ENCODE results near the gene QPCT.

The QPCT gene

DNA sequence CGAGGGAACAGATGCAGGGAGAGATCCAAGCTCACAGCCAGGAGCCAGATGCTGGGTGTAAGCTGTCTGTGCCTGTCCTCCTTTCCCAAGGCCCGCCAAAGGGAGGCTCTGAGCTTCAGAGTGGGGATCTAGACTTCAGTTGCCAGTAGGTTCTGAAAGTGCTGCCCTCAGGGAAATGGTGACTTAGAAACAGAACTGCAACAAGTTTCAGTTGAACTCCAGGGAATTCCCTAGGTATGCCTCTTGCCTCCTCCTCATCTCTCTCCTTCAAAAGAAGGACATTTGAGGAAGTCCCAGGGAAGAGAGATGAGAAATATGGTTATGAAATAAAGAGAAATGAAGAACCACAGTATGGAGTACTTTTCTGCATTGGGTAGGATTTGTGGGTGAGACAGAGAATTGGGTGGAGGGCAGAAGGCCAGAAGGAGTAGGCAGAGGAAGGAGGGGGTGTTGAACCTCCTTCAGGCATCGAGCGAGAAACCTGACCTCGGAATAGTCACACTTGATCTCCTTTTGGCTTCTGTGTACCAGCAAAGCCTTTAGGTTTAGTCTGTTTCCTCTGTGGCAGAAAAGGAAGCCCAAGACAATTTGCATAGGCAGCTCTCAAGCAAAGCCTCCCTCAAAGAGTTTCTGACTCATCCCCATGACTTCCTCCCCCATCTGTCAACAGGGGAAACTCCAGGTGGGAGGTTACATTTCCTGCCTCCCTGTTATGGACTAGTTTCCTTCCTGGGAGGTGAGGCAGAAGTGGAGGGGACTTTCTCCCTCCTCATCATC, 45.7 kb downstream of the QPCT start:
- TF ChIP-seq, protein P1, sequence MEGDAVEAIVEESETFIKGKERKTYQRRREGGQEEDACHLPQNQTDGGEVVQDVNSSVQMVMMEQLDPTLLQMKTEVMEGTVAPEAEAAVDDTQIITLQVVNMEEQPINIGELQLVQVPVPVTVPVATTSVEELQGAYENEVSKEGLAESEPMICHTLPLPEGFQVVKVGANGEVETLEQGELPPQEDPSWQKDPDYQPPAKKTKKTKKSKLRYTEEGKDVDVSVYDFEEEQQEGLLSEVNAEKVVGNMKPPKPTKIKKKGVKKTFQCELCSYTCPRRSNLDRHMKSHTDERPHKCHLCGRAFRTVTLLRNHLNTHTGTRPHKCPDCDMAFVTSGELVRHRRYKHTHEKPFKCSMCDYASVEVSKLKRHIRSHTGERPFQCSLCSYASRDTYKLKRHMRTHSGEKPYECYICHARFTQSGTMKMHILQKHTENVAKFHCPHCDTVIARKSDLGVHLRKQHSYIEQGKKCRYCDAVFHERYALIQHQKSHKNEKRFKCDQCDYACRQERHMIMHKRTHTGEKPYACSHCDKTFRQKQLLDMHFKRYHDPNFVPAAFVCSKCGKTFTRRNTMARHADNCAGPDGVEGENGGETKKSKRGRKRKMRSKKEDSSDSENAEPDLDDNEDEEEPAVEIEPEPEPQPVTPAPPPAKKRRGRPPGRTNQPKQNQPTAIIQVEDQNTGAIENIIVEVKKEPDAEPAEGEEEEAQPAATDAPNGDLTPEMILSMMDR (IDR thresholded peaks at IDR 0.05; ENCODE audit: insufficient read depth, low read length, poor library complexity, severe bottlenecking) = no peak
- no peaks in the 10 kb centered on the region for H3K27me3 ChIP-seq (replicated peaks; ENCODE audit: control insufficient read depth, insufficient read depth, low read length)
- peak; percentile 73 for DNase-seq (ENCODE audit: extremely low read depth, insufficient read length)
- H3K4me3 ChIP-seq (replicated peaks; ENCODE audit: low read depth, low read length) = no peak overlapping the region
- no peaks in the 10 kb centered on the region for H3K36me3 ChIP-seq (ENCODE audit: control insufficient read depth, insufficient read depth, low read length)

DNA sequence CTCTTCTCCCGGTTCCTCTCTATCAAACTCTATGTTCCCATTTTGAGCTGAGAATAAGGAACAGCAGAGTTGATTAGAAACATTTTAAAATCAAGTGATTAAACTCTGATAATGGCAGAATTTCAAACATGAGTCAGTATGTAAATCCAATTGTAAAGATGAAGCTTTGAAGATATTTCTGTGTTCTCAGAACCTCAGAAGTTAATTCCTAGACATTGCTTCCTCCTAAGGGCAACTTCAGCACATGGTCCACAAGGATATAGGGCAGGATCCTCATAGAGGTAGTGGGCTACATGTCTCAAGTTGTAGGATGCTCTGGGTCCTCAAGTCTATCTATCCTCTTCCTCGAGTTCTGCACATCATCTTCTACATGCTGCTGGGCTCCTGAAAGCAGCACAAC, 46.3 kb downstream of the QPCT start:
- TF ChIP-seq, protein P1 (IDR thresholded peaks at IDR 0.05; ENCODE audit: insufficient read depth, low read length, poor library complexity, severe bottlenecking) = no peak
- DNase-seq (ENCODE audit: extremely low read depth, insufficient read length) = no peak

DNA sequence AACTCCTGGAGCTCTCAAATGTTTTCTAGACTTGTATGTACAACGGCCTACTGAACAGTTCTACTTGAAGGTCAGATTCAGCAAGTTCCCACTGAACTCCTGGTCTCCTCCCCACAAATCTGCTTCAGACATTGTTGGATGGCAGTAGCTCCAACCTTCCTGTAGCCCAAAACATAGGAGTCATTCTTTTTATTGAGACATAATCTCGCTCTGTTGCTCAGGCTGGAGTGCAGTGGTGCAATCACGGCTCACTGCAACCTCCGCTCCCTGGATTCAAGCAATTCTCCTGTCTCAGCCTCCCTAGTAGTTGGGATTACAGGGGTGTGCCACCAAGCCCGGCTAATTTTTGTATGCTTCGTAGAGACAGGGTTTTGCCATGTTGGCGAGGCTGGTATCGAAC, 47.3 kb downstream of the QPCT start:
- Histone ChIP-seq H3K36me3 (ENCODE audit: control insufficient read depth, insufficient read depth, low read length) (no peaks in the 10 kb centered on the region), H3K4me3 (replicated peaks; ENCODE audit: low read depth, low read length) (no peak overlapping the region), H3K27me3 (replicated peaks; ENCODE audit: control insufficient read depth, insufficient read depth, low read length) (no peaks in the 10 kb centered on the region)
- TF ChIP-seq, protein P1 (IDR thresholded peaks at IDR 0.05; ENCODE audit: insufficient read depth, low read length, poor library complexity, severe bottlenecking) = no peak
- DNase-seq (ENCODE audit: extremely low read depth, insufficient read length) = no peak

More for the DNA sequence above, 46.3 kb downstream of the QPCT start:
- Histone ChIP-seq H3K27me3 (replicated peaks; ENCODE audit: control insufficient read depth, insufficient read depth, low read length) (no peaks in the 10 kb centered on the region), H3K36me3 (ENCODE audit: control insufficient read depth, insufficient read depth, low read length) (no peaks in the 10 kb centered on the region), H3K4me3 (replicated peaks; ENCODE audit: low read depth, low read length) (no peak overlapping the region)

DNA sequence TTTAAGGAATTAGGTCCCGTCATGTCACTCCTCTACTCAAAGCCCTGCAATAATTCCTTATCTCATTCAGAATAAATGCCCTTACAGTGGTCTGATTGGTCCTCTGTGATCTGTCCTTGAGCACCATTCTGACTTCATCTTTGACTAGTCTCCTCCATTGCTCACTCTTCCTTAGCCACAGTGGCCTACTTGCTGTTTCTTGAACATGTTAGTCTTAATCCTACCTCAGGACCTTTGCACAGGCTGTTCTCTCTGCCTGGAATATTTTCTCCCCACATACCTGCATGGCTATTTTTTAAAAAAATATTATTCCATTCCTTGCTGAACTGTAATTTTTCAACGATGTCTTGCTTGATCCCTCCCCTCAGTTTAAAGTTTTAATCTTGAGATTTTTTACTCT, 48.0 kb downstream of the QPCT start:
- no peaks in the 10 kb centered on the region for H3K36me3 ChIP-seq (ENCODE audit: control insufficient read depth, insufficient read depth, low read length)
- TF ChIP-seq, protein P1 (IDR thresholded peaks at IDR 0.05; ENCODE audit: insufficient read depth, low read length, poor library complexity, severe bottlenecking) = no peak
- H3K27me3 ChIP-seq (replicated peaks; ENCODE audit: control insufficient read depth, insufficient read depth, low read length) = no peaks in the 10 kb centered on the region
- H3K4me3 ChIP-seq (replicated peaks; ENCODE audit: low read depth, low read length) = no peak overlapping the region
- no peak for DNase-seq (ENCODE audit: extremely low read depth, insufficient read length)

DNA sequence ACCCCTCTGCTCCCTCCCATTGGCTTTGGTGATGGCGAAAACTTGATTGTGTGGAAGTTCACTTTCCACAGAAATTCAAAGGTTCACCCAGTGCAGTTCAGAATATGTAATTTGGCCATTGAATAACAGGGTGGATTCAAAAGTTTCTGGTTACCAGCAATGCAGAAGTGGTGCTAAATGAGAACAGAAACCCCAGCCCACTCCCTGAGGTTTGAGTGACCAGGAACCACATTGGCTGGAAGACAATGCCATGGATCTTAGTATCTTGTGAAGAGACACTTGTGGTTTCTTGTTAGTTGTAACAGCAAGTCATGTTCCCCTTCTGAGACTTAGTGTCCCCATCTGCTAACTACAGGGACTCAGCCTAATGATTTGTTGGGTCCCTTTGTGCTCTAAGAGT, 49.8 kb downstream of the QPCT start:
- H3K4me3 ChIP-seq (replicated peaks; ENCODE audit: low read depth, low read length) = no peak overlapping the region
- no peaks in the 10 kb centered on the region for H3K36me3 ChIP-seq (ENCODE audit: control insufficient read depth, insufficient read depth, low read length)
- TF ChIP-seq, protein P1 (IDR thresholded peaks at IDR 0.05; ENCODE audit: insufficient read depth, low read length, poor library complexity, severe bottlenecking) = no peak
- DNase-seq (ENCODE audit: extremely low read depth, insufficient read length) = no peak
- H3K27me3 ChIP-seq (replicated peaks; ENCODE audit: control insufficient read depth, insufficient read depth, low read length) = no peaks in the 10 kb centered on the region
